Uterus (tissue), 4 donors: ENCODE data around the gene PCDHB11. TPM values are rescaled to one million over a fixed set of nuclear protein-coding genes. Genes with fewer than 3 reads are reported as not detected.
"Not testable (repeated sequence)": the region's sequence is repeated elsewhere in the genome, so short reads cannot be mapped to it uniquely, and the experiment has no call there.

Source experiments
- DNase-seq, 2 donors: peaks; one replicate each; pipeline ENCODE4 v3.0.0-alpha.2; 2019 to 2020
- H3K27ac ChIP-seq, 2 donors: fragments of 200-600 bp; sonication (generic); 1 replicate in 1 of 2; 2 replicates in 1 of 2; pipeline ENCODE4 v1.5.1; 2016 to 2018
- H3K27me3 ChIP-seq, 2 donors: fragments of 200-600 bp; sonication (generic); one replicate each; pipeline ENCODE4 v1.5.1; 2018 to 2019; ENCODE audit warnings: control low read depth in 1 of 2
- H3K36me3 ChIP-seq, 2 donors: fragments of 200-600 bp; sonication (generic); one replicate each; pipeline ENCODE4 v1.5.1; 2019; ENCODE audit warnings: control low read depth in 1 of 2
- H3K4me1 ChIP-seq, 2 donors: fragments of 200-600 bp; sonication (generic); one replicate each; pipeline ENCODE4 v1.5.1; 2018 to 2019; ENCODE audit warnings: control low read depth in 1 of 2
- H3K4me3 ChIP-seq, 2 donors: fragments of 200-600 bp; sonication (generic); 1 replicate in 1 of 2; 2 replicates in 1 of 2; pipeline ENCODE4 v1.5.1; 2018 to 2019; ENCODE audit warnings: mild to moderate bottlenecking in 1 of 2
- H3K9me3 ChIP-seq, 2 donors: fragments of 200-600 bp; sonication (generic); one replicate each; pipeline ENCODE4 v1.5.1; 2019; ENCODE audit warnings: control low read depth in 1 of 2
- CTCF ChIP-seq, 4 experiments: fragments of 200-600 bp in 2 of 4; fragments of 450-650 bp in 2 of 4; sonication (generic) in 2 of 4; IDR thresholded peaks; one replicate each; pipeline ENCODE4 v1.5.1; 2016 to 2019; ENCODE audit warnings: antibody characterized with exemption in 4 of 4, mild to moderate bottlenecking in 2 of 4, moderate library complexity in 1 of 4
- POLR2A ChIP-seq, 2 donors: fragments of 450-650 bp; IDR thresholded peaks; one replicate each; pipeline ENCODE4 v1.6.1; 2016; ENCODE audit warnings: antibody characterized with exemption in 2 of 2, mild to moderate bottlenecking in 1 of 2, moderate library complexity in 1 of 2
- intact Hi-C: fragments of 100-400 bp; cut with DNase I; formaldehyde crosslinking; loops from one replicate; pipeline ENCODE4 v1.15.1; 2023; ENCODE audit warnings: low total_unique reads
- total RNA-seq, 4 donors: library from RNA; depleted of rRNA in 3 of 4; stranded (reverse); fragments of >200 nt in 3 of 4; gene quantifications; one replicate each; pipeline versions ENCODE4 v1.1.0 to v1.2.4, GENCODE V29; 2014 to 2023
- donor health status: DM: yes; HTN: yes; CAD: no.

The PCDHB11 gene
- 1 to 10 TPM; 2.4 to 9.8 (median 6.9) TPM for total RNA-seq

DNA sequence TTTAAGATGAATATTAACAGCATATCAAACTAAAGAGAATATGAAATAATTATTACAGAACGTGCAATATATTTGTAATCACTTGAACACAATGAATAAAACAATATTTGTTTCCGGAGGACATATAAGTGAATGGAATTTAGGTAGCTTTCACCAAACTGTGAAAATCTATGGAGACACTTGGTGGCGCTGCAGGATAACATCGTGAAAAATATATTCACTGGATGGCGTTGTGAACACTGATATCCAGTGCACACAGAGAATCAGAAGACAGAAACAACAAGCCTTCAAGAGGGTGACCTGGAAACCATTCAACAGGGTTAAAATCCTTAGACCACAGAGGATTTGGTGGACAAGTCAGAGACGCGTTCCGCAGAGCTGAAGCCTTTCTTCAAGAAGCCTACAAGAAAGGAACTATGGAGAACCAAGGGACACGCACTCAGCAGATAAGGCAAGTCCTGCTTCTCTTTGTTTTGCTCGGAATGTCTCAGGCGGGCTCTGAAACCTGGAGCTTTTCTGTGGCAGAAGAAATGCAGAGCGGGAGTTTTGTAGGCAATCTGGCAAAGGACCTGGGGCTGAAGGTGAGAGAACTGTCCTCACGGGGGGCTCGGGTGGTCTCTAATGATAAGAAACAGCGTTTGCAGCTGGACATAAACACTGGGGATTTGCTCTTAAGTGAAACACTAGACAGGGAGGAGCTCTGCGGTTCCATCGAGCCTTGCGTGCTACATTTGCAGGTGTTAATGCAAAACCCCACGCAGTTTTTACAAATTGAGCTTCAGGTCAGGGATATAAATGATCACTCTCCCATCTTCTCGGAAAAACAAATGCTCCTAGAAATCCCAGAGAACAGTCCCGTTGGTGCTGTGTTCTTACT, at the start of gene PCDHB11:
TSS of gene PCDHB11 (plus strand) at position 269 of the 877 bp plus-strand sequence. CDS start at position 417, 148 bp downstream.
- H3K27me3 ChIP-seq = no peaks in the 10 kb centered on the region
- H3K27ac ChIP-seq = no peak within 1 kb of the TSS
- no peaks in the 10 kb centered on the region for H3K4me1 ChIP-seq
- no peaks in the 10 kb centered on the region for H3K36me3 ChIP-seq
- no peak for DNase-seq
- intact Hi-C loops = no loop called here
- peaks cover 0 to 74% of the 10 kb centered on the region in 2 donors for H3K9me3 ChIP-seq
- H3K4me3 ChIP-seq = no peak within 1 kb of the TSS
- TF ChIP-seq CTCF (IDR thresholded peaks at IDR 0.05) (no peak), POLR2A (IDR thresholded peaks at IDR 0.05) (no peak)

DNA sequence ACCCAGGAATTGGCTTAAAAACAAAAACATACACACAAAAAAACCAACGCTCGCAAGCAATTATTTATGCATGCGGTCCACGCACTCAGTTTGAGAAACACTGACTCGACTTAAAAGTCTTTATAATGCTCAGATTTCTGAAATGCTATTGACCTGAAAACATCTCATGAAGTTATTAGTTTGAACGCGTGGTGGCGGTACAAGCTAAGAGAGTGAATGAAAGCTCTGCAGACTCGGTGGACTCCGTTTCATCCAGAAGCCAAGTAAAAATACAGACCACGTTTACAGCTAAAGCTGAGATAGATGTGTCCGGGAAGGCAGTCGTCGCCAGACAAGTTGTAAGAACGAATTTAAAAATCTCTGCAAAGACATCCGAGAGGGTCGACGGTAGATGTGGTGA, 49.6 kb upstream of the PCDHB11 start, which contains the start of gene PCDHB6:
TSS of gene PCDHB6 (plus strand) at position 246 of the 400 bp plus-strand sequence. CDS start 201 bp downstream, outside the sequence.
- Histone ChIP-seq H3K9me3 (peaks cover 0 to 44% of the 10 kb centered on the region in 2 donors), H3K27ac (no peak within 1 kb of the TSS), H3K4me1 (no peaks in the 10 kb centered on the region), H3K27me3 (no peaks in the 10 kb centered on the region), H3K36me3 (no peaks in the 10 kb centered on the region), H3K4me3 (no peak within 1 kb of the TSS)
- no peak for TF ChIP-seq CTCF (IDR thresholded peaks at IDR 0.05)
- TF ChIP-seq POLR2A (IDR thresholded peaks at IDR 0.05) = no peak
- intact Hi-C loops = no loop called here
- DNase-seq = no peak

DNA sequence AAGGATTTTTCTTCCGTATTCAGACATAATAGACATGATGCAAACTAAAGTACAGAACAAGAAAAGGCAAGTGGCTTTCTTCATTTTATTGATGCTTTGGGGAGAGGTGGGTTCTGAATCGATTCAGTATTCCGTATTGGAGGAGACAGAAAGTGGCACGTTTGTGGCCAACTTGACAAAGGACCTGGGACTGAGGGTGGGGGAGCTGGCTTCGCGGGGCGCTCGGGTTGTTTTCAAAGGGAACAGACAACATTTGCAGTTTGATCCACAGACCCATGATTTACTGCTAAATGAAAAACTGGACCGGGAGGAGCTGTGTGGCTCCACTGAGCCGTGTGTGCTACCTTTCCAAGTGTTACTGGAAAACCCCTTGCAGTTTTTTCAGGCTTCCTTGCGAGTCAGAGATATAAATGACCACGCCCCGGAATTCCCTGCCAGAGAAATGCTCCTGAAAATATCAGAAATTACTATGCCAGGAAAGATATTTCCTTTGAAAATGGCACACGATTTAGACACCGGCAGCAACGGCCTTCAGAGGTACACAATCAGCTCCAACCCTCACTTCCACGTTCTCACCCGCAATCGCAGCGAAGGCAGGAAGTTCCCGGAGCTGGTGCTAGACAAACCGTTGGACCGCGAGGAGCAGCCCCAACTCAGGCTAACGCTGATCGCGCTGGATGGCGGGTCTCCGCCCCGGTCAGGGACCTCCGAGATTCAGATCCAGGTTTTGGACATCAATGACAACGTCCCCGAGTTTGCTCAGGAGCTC, 49.0 kb upstream of the PCDHB11 start:
- Histone ChIP-seq H3K4me3 (no peak overlapping the region), H3K36me3 (no peaks in the 10 kb centered on the region), H3K27ac (no peak overlapping the region), H3K9me3 (peaks cover 0 to 40% of the 10 kb centered on the region in 2 donors), H3K4me1 (no peaks in the 10 kb centered on the region), H3K27me3 (no peaks in the 10 kb centered on the region)
- DNase-seq = no peak
- intact Hi-C loops = no loop called here
- TF ChIP-seq POLR2A (IDR thresholded peaks at IDR 0.05) (no peak), CTCF (IDR thresholded peaks at IDR 0.05) (no peak)

GRCh38 chr5:141150993-141151325, 48.5 kb upstream of the PCDHB11 start:
- Histone ChIP-seq H3K36me3 (no peaks in the 10 kb centered on the region), H3K4me3 (no peak overlapping the region), H3K27me3 (no peaks in the 10 kb centered on the region), H3K4me1 (no peaks in the 10 kb centered on the region), H3K9me3 (peaks cover 0 to 41% of the 10 kb centered on the region in 2 donors), H3K27ac (no peak overlapping the region)
- no peak for TF ChIP-seq CTCF (IDR thresholded peaks at IDR 0.05)
- TF ChIP-seq POLR2A (IDR thresholded peaks at IDR 0.05) = no peak
- intact Hi-C loops = no loop called here
- no peak for DNase-seq

DNA sequence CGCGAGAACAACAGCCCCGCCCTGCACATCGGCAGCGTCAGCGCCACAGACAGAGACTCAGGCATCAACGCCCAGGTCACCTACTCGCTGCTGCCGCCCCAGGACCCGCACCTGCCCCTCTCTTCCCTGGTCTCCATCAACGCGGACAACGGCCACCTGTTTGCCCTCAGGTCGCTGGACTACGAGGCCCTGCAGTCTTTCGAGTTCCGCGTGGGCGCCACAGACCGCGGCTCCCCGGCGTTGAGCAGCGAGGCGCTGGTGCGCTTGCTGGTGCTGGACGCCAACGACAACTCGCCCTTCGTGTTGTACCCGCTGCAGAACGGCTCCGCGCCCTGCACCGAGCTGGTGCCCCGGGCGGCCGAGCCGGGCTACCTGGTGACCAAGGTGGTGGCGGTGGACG, 47.8 kb upstream of the PCDHB11 start:
- H3K27ac ChIP-seq, H3K27me3 ChIP-seq, intact Hi-C loops, H3K4me1 ChIP-seq, H3K4me3 ChIP-seq, H3K36me3 ChIP-seq, DNase-seq: not testable (repeated sequence)
- H3K9me3 ChIP-seq = peaks cover 0 to 47% of the 10 kb centered on the region in 2 donors

GRCh38 chr5:141152096-141152495, 47.3 kb upstream of the PCDHB11 start:
- DNase-seq, H3K27ac ChIP-seq, H3K27me3 ChIP-seq, intact Hi-C loops, H3K4me3 ChIP-seq, H3K36me3 ChIP-seq, H3K4me1 ChIP-seq: not testable (repeated sequence)
- H3K9me3 ChIP-seq = peaks cover 0 to 51% of the 10 kb centered on the region in 2 donors
